Measurements from ENCODE around the gene C1R. TPM values are rescaled to one million over a fixed set of nuclear protein-coding genes. Genes with fewer than 3 reads are reported as not detected.

Gene C1R
- total RNA-seq, 1 experiment from 2014 or later = 11.5 TPM

GRCh38 chr12:7069386-7069785 is 22.9 kb downstream of the C1R start:
- H4K91ac ChIP-seq (ENCODE audit: insufficient read length, low read depth, low read length) = no peak overlapping the region
- H3K4ac ChIP-seq (ENCODE audit: low read depth, low read length) = no peak overlapping the region
- H3K9ac ChIP-seq (ENCODE audit: extremely low read depth, insufficient read length, low read length) = no peak overlapping the region
- H3K23ac ChIP-seq (ENCODE audit: insufficient read length, low read depth, low read length) = no peak overlapping the region
- H3K18ac ChIP-seq (ENCODE audit: insufficient read length, low read depth, low read length) = no peak overlapping the region
- no peak overlapping the region for H3K4me2 ChIP-seq (ENCODE audit: insufficient read depth, insufficient read length, low read length)
- Mint-ChIP-seq H3K4me3 (no peak overlapping the region), H3K27me3 (ENCODE audit: low read depth) (peaks cover 12% of the 10 kb centered on the region), H3K4me1 (0 out of 4 replicates have a peak, but pooled peaks cover 0 to 2% of the 10 kb centered on the region in 2 experiments), H3K36me3 (ENCODE audit: insufficient read depth in 1 of 3, low read depth in 3 of 3) (no peaks in the 10 kb centered on the region), H3K9me3 (no peaks in the 10 kb centered on the region; a peak in 1 of 5 replicates), H3K27ac (no peak overlapping the region)
- H2BK15ac ChIP-seq (ENCODE audit: low read depth, low read length) = no peak overlapping the region
- H3K56ac ChIP-seq (ENCODE audit: insufficient read length, low read depth, low read length) = no peak overlapping the region
- DNase-seq = no peak
- H3K9me3 ChIP-seq (ENCODE audit: control insufficient read depth, low read depth, low read length) = no peaks in the 10 kb centered on the region
- 0 out of 2 replicates have a peak, but pooled peaks cover 2% of the 10 kb centered on the region for H3K79me2 ChIP-seq (ENCODE audit: insufficient read depth, low read length)
- no peak overlapping the region for H2BK20ac ChIP-seq (ENCODE audit: low read depth, low read length, poor library complexity, severe bottlenecking)
- no peaks in the 10 kb centered on the region for H4K20me1 ChIP-seq (ENCODE audit: control insufficient read depth, insufficient read depth, insufficient read length)
- no peak overlapping the region for H4K8ac ChIP-seq (replicated peaks; ENCODE audit: insufficient read length, low read depth, low read length)
- WGBS (ENCODE audit: extremely low coverage, insufficient read length, low lambda C conversion rate) = no CpG with 5 or more reads among the region's 6 CpGs
- no peak overlapping the region for H2BK5ac ChIP-seq (ENCODE audit: insufficient read length, low read length)
- H2AFZ ChIP-seq (ENCODE audit: low read length) = no peak overlapping the region
- H2BK120ac ChIP-seq (ENCODE audit: low read depth, low read length, poor library complexity, severe bottlenecking) = no peak overlapping the region
- no peak overlapping the region for H2BK12ac ChIP-seq (ENCODE audit: insufficient read length, low read depth, low read length)
- no peaks in the 10 kb centered on the region for H3K79me1 ChIP-seq (ENCODE audit: insufficient read depth, low read depth, low read length, poor library complexity, severe bottlenecking)
- no peak for TF ChIP-seq CTCF (conservative IDR thresholded peaks at IDR 0.05)
- H3K4me1 ChIP-seq (ENCODE audit: insufficient read depth, low read length) = no peaks in the 10 kb centered on the region
- H3T11ph ChIP-seq (ENCODE audit: low read length) = no peak overlapping the region
- H3K14ac ChIP-seq (ENCODE audit: insufficient read depth, low read length) = no peak overlapping the region; the same call in 1 of the 2 replicates
- no peaks in the 10 kb centered on the region for H3K23me2 ChIP-seq (ENCODE audit: insufficient read length, low read depth, low read length, poor library complexity, severe bottlenecking)
- H3K27ac ChIP-seq (ENCODE audit: insufficient read length, low read depth, low read length) = no peak overlapping the region
- no peak overlapping the region for H2AK5ac ChIP-seq (ENCODE audit: insufficient read length, low read length)
- no peak overlapping the region for H4K5ac ChIP-seq (ENCODE audit: insufficient read length, low read depth, low read length)
- no peaks in the 10 kb centered on the region for H3K27me3 ChIP-seq (ENCODE audit: insufficient read depth, low read length)

Measured in H9 (cell line).